ES-I3 (cell line): ENCODE measurements around the gene SLC2A6.

ENCODE experiments used
- H3K36me3 ChIP-seq: 2 replicates; pipeline ENCODE4 v1.6.1; 2013; ENCODE audit warnings: mild to moderate bottlenecking, low read length, control low read depth, moderate library complexity; ENCODE audit not compliant: insufficient read depth
- H3K4me1 ChIP-seq: 2 replicates; pipeline ENCODE4 v1.6.1; 2013; ENCODE audit warnings: mild to moderate bottlenecking, control low read depth, low read length; ENCODE audit not compliant: insufficient read depth
- H3K9ac ChIP-seq: 2 replicates; pipeline ENCODE4 v1.6.1; 2013; ENCODE audit warnings: low read depth, mild to moderate bottlenecking, low read length, moderate library complexity
- H3K9me3 ChIP-seq: 2 replicates; pipeline ENCODE4 v1.6.1; 2013; ENCODE audit warnings: mild to moderate bottlenecking, low read length, moderate library complexity; ENCODE audit not compliant: control insufficient read depth, insufficient read depth

The SLC2A6 gene

DNA sequence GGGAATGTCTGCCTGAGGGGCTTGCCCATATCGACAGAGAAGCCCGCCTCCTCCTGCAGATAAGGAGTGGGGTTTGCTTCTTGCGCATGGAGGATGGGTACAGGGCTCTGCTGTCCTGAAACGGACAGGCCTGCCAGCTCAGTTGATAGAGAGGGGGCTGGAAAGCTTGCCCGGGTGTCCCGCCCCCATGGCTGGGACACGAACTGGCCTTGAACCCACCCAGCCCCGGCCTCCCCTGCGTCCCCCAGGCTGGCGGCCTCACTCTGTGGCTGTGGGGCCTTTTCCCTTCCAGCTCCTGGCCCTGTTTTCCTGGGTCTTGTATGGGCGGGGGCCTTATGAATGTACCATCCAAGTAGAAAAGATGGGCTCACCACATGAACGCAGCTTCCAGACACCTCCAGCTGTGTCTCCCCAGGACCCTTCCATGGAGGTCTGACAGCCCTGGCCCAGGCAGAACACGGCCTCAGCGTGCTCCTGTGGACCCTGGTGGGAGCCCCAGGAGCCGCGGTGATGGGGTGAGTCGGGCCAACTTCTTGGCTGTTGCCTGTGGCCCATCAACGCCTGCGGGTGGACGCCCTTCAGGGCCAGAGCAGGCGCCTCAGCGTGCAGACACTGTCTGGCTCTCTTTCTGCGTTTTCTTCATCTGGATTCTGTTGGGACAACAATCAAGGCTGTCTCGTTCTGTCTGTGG lies 15.9 kb upstream of the SLC2A6 start:
- no peaks in the 10 kb centered on the region for H3K9me3 ChIP-seq
- H3K36me3 ChIP-seq, result no peaks in the 10 kb centered on the region
- H3K9ac ChIP-seq, result no peak overlapping the region
- H3K4me1 ChIP-seq, result no peaks in the 10 kb centered on the region

DNA sequence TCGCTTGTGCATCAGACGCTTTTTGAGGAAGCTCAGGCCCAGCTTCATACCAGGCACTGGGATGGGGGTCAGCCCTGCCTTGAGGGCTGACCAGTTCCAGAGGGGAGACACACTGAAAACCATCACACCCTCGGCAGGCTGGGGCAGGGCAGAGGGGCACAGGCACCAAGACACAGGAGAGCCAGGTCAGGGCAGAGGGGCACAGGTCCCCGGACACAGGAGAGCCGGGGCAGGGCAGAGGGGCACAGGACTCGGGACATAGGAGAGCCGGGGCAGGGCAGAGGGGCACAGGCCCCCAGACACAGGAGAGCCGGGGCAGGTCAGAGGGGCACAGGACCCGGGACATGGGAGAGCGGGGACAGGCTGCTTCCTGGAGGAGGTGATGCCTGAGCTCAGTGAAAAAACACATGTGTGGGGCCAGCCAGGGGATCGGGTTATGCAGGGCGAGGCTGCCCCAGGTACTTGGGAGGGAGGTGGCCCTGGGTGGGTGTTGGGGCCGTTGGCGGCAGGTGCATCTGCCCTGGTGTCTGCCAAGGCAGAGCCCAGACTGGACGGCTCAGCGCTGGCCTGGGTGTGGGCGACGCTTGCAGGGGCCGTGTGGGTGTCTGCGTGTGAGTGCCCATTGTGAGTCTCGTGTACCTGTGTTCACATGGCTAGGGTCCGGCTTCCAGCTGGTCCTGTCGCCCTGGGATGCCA lies 15.1 kb upstream of the SLC2A6 start:
- H3K36me3 ChIP-seq, result no peaks in the 10 kb centered on the region
- H3K9ac ChIP-seq, result no peak overlapping the region
- no peaks in the 10 kb centered on the region for H3K9me3 ChIP-seq
- no peaks in the 10 kb centered on the region for H3K4me1 ChIP-seq

DNA sequence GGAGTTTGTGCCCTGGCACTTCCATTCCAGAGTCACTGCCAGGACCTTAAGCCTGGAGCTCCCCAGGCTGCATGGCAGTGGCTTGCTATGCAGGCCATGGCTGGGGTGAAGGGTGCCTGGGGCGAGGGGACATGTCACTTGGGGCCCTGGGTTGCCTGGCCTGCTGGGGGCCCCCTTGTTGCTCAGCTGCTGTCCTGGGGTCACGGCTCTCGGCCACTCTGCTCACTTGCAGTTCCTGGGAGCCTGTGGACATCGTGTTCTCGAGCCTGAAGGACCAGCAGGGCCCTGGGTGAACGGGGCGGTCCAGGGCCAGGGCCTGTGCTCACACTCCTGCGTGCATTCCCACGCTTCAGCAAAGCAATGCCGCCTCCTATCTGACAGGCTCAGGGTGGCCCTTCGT lies 14.5 kb upstream of the SLC2A6 start:
- Histone ChIP-seq H3K9me3 (no peaks in the 10 kb centered on the region), H3K4me1 (no peaks in the 10 kb centered on the region), H3K9ac (no peak overlapping the region), H3K36me3 (no peaks in the 10 kb centered on the region)

DNA sequence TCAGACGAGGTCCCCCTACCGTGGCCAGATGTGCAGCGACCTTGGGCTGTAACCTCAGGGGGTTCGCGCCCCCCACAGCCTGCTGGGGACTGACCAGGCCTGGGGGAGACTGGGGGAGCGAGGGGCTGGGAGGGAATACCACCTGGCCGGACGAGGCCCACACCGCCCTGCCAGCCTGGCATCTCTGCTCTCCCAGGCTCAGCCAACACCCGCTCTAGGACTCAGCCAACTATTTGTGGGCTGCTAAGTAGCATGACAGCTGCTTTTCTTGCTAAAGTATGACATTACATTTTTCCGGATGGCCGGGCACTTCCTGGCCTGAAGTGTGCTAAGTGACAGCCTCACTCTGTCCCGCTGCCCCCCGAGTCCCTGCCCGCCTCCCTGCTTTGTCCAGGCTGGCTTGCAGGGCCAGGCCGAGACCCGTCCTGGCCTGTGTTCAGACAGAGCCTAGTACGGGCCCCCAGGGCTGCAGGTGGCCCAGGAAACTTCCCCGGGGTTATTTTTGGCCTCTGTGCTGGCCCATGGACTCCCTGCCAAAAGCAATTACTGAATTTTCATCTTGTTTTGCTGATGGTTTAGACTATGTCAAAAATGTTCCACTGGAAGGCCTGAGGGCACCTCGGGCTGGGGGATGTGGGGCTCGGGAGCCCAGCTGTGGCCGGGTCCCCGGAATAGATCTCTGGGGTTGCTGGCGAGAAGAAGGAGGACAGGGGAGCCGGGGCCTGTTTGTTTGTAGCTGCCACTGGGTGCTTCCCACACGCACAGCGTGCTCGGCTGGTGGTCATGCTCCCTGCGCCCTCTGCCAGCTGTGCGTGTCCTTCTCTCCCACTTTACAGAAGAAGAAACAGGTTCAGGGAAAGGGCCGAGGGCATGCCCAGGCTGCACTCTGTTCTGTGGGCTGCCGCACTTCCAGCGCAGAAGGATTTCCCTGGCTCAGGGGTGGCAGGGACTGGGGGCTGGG lies 13.4 kb upstream of the SLC2A6 start:
- H3K9ac ChIP-seq, result no peak overlapping the region
- no peaks in the 10 kb centered on the region for H3K36me3 ChIP-seq
- H3K4me1 ChIP-seq, result no peaks in the 10 kb centered on the region
- no peaks in the 10 kb centered on the region for H3K9me3 ChIP-seq

DNA sequence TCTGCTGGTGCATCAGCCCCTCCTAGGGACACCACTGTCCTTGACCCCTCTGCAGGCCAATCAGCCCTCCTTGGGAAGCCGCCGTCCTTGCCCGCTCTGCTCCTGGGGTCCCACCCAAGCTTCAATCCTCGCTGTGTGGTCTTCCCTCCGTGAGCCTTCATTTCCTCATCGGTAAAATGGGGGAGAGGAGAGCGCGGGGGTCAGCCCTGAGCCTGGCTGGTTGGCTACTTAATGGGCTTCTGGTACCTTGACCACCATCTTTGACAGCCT lies 12.7 kb upstream of the SLC2A6 start:
- no peak overlapping the region for H3K9ac ChIP-seq
- H3K36me3 ChIP-seq, result no peaks in the 10 kb centered on the region
- no peaks in the 10 kb centered on the region for H3K9me3 ChIP-seq
- no peaks in the 10 kb centered on the region for H3K4me1 ChIP-seq

DNA sequence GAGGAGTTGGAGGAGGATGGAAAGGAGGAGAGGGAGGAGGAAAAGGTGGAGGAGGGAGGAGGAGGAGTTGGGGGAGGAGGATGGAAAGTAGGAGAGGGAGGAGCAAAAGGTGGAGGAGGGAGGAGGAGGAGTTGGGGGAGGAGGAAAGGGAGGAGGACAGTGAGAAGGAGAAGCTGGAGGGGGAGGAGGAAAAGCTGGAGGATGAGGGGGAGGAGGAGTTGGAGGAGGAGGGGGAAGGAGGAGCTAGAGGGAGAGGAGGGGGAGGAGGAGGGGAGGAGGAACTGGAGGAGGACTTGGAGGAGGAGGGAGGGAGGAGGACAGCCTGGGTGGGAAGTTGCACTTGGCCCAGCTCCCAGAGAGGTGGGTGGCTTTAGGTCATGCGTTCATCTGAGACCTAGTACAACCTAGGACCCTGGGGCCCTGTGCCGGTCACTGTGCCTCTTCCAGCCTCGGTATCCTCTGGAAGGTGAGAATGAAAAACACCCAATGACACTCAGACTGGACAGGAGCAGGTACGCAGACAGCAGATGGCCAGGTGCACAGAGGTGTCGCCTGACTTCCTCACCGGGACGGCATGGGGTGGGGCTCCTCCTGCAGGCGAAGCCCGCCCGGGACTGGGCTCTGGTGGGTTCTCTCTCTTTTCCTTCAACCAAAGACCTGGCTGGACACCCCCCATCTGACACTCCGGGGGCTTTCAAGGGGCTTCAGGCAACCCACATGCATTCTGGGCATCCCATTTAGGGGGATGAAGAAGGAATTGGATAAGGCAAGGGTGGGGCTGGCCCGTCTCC lies 12.2 kb upstream of the SLC2A6 start:
- Histone ChIP-seq H3K9me3 (no peaks in the 10 kb centered on the region), H3K4me1 (no peaks in the 10 kb centered on the region), H3K9ac (no peak overlapping the region)

DNA sequence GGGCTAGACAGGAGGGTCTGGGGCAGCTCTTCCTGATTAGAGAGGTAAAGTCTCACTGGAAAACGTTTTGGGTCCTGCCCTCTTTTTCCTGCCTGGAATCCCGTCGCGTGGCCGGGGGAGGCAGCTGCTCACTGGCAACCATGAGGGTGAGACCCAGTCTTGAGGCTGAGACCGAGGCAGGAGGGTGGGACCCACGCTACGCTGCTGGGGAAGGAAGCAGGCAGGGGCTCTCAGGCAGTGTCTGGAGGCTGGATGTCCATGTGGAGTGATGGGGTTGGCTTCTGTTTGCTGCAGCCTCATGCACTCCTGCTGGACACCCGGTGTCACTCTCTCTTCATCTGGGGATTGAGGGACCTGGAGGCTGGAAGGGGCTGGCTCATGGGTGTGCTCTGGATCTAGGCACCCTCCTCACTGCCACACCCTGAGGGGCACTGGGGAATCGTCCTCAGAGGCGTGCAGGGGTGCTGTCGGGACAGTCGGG lies 11.3 kb upstream of the SLC2A6 start:
- no peak overlapping the region for H3K9ac ChIP-seq
- H3K4me1 ChIP-seq, result no peaks in the 10 kb centered on the region
- no peaks in the 10 kb centered on the region for H3K9me3 ChIP-seq
- H3K36me3 ChIP-seq, result no peaks in the 10 kb centered on the region

More for the DNA sequence above, 12.2 kb upstream of the SLC2A6 start:
- H3K36me3 ChIP-seq, result no peaks in the 10 kb centered on the region

DNA sequence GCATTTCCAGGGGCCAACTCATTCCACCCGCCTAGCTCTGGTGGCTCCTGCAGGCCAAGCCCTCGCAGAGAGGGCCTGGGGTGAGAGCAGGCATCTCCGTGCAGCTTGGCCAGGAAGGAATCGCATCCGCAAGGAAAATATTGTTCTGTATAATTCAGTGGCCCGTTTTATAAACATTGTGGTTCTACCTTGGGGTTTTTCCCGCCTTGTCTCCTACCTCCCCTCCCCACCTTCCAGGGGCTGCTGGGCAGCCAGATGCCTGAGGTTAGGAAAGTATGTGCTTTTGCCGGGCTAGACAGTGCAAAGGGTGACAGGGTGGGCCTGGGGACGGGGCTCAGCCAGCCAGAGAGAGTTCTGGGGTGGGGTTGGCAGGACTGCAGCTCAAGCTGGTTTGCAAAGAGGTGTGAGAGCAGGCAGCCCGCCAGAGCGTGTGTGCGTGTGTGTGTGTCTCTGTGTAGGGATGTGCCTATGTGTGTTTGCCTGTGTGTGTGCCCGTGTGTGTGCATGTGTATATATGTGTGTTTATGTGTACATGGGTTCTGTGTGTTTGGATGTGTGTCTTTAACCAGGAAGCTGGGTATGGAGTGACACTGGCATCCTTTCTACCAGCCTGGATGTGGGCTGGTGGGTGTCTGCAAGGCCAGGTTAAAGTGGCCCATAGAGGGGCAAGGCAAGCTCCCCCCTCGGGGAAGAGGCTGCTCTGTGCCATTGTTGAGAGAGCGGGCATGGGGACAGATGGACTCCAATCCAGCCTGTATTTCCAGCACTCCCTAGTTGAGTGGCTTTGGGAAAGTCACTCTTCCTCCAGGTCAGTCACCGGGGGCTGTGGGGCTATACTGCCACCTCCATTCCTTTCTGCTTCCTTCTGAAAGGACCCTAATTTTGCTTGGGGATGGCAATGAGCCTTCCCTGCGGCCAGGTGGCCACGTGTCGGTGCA lies 10.6 kb upstream of the SLC2A6 start:
- Histone ChIP-seq H3K9ac (no peak overlapping the region), H3K9me3 (no peaks in the 10 kb centered on the region)

DNA sequence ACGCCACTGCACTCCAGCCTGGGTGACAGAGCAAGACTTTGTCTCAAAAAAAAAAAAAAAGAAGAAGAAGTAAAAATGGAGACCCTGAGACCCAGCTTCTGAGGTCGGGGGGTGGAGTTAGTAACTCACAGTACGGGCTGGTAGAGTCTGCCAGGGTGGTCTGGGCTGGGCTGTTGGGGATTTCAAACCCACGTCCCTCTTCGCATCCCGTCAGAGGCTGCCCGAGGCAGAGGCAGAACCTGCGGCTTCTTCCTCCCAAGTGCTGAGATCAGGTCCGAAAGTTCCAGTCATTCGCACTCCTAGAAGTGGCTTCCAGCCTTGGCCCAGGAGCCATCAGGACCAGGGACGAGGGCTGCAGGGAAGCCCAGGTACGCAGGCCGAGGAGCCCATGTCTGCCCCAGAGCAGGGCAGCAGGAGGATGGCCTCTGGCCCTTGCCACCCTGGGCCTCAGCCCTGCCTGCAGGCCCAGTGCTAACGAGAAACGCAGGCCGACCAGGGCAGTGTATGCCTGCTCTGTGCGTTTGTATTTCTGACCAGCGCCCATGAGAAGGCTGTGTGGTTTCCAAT lies 9.9 kb upstream of the SLC2A6 start:
- Histone ChIP-seq H3K4me1 (no peaks in the 10 kb centered on the region), H3K9me3 (no peaks in the 10 kb centered on the region), H3K36me3 (no peaks in the 10 kb centered on the region), H3K9ac (no peak overlapping the region)

More for the DNA sequence above, 10.6 kb upstream of the SLC2A6 start:
- Histone ChIP-seq H3K36me3 (no peaks in the 10 kb centered on the region), H3K4me1 (no peaks in the 10 kb centered on the region)

DNA sequence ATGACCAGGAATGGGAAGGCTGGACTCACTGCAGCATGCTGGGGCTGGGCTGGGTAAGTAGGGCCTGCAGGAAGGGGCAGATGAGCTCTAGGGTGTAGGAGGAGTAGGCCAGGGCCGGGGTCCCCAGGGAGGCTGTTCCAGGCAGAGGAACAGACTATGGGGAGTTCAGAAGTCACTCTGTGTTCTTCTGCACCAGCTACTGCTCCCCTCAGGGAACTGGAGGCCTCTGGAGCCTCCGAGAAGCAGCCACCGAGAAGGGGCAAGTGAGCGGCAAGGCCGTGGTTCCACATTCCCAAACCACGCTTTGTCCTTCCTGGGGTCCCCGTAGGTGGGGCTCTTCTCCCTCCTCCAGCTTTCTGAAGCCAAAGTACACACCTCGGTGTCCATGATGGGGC lies 8.4 kb upstream of the SLC2A6 start:
- H3K9ac ChIP-seq, result no peak overlapping the region
- no peaks in the 10 kb centered on the region for H3K36me3 ChIP-seq
- no peaks in the 10 kb centered on the region for H3K9me3 ChIP-seq
- H3K4me1 ChIP-seq, result no peaks in the 10 kb centered on the region

DNA sequence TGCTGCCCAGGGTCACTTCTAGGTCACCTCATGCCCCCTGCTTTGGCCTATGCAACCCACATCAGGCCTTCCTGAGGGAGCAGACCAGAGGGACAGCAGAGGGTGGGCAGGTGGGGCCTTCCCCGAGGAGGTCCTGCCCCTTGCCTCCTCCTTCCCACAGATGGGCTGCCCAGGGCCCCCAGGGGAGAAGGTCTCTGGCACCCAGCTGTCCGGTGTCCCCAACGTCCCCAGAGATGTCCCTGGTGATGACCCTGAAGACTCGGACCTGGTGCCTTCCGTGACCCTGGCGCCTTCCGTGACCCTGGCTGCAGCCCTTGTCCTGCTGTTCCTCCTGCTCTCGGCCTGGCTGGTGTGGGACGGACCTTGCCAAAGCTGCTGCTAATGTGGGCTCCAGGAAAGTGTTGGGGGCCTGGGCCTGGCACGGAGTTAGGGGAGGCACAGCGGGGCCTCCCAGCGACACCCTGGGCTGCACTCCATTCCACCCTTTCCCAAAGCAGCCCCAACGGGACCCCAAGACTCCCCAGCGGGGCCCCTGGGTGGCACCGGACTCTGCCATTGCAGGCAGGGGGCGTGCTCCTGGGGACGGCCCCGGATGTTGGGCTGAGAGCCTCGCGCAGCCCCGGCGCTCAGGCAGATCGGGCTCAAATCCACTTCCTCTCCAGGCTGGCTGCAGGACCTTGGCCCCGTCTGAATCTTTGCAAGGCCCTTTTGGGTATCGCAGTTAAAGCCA lies 6.8 kb upstream of the SLC2A6 start:
- no peaks in the 10 kb centered on the region for H3K4me1 ChIP-seq
- H3K9ac ChIP-seq, result no peak overlapping the region
- no peaks in the 10 kb centered on the region for H3K9me3 ChIP-seq
- H3K36me3 ChIP-seq, result no peaks in the 10 kb centered on the region

DNA sequence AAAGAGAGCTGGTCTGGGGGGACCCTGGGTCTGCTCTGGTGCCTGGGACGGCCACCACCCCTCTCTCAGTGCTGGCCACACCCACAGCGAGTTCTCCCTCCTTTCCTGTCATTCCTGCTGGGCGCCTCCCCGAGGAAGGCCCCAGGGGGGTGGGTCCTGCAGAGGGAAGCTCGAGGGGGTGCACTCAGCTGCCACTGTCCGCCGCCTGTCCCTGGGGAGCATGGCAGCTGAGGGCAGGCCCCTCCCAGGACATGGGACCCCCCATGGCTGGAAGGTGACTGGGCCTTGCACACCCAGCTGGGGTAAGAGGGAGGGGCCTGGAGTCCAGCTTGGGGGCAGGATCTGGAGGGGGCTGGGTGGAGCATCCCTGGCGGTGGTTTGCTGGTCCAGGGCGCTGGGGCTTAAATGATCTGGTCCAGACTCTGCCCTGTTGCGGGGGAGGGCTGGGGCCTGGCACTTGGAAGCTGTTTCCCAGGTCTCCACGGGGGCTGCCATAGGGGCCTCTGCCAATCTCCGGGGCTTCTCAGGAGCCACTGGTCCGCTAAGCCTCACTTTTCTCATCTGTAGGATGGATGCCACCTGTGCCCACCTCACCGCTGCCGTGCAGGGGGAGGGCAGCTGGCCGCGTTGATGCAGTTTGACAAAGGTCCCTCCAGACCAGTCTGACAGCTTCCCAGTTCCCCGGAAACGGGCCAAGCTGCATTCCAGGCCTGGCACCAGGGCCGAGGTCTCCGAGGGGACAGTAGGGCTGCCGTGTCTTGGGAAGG lies 6.0 kb upstream of the SLC2A6 start:
- H3K4me1 ChIP-seq, result no peaks in the 10 kb centered on the region
- no peak overlapping the region for H3K9ac ChIP-seq
- no peaks in the 10 kb centered on the region for H3K36me3 ChIP-seq
- no peaks in the 10 kb centered on the region for H3K9me3 ChIP-seq
